Raji (cell line): ENCODE measurements around the gene XPOT.

Experiments used
- POLR2A ChIP-seq: IDR thresholded peaks from 2 replicates; pipeline ENCODE4 v1.6.1; 2011; ENCODE audit warnings: low read depth, low read length, control low read depth; ENCODE audit not compliant: insufficient read depth

The XPOT gene

GRCh38 chr12:64486657-64487056, 82.5 kb downstream of the XPOT start:
- TF ChIP-seq POLR2A: no peak

DNA sequence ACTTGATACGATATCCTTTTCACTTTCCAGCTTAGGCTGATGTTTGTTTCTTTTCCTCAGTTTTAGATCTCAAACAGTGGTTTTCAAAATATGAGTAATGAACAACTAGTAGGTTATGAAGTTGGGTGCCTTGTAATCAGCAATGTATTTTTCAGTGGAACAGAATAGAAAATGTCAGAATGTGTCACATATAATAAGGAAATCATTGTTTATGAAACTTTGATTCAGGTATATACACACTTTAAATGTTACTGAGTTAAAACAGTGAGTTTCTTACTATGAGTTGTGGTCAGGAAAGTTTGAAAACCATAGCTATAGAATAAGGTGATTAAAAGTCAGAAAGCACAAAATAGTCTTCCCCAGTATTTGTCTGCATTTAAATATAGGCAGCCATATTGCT, 87.5 kb downstream of the XPOT start:
- no peak for TF ChIP-seq POLR2A

GRCh38 chr12:64493513-64493912, 89.3 kb downstream of the XPOT start:
- TF ChIP-seq POLR2A: no peak

DNA sequence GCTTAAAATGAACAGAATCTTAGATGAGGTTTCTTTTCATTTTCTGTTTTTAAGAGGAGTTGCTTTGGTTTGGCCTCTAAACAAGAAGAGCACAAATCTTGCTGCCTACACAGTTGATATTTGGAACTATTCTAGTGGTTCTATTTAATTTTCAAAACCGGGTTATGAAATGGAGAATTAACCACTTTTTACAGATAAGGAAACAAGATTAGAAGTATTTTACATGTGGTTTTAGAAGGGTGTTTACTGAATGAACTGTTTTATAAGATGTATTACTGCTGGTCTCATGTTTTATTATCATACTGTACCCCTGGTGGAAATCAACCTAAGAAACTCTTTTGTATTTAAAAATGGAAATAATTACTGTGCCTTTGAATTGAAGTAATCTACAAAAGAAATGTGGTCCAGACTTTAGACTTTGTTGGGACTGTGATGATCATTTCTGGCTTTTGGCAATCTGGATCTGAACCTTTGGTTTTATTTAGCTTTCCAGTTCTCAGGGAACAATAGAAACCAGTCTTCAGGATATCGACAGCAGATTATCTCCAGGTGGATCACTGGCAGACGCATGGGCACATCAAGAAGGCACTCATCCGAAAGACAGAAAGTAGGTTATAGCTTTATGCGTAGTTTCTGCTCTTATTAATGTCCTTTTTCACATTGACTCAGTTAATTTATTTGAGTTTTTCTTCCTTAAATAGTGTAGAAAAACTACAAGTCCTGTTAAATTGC, 91.0 kb downstream of the XPOT start:
- TF ChIP-seq POLR2A: no peak

- TF ChIP-seq POLR2A: no peak
Measured at GRCh38 chr12:64496839-64497400, 92.7 kb downstream of the XPOT start.

- TF ChIP-seq POLR2A: no peak
Measured at GRCh38 chr12:64497484-64497883, 93.3 kb downstream of the XPOT start.

- TF ChIP-seq POLR2A: no peak
Measured at GRCh38 chr12:64497903-64498302, 93.7 kb downstream of the XPOT start.

DNA sequence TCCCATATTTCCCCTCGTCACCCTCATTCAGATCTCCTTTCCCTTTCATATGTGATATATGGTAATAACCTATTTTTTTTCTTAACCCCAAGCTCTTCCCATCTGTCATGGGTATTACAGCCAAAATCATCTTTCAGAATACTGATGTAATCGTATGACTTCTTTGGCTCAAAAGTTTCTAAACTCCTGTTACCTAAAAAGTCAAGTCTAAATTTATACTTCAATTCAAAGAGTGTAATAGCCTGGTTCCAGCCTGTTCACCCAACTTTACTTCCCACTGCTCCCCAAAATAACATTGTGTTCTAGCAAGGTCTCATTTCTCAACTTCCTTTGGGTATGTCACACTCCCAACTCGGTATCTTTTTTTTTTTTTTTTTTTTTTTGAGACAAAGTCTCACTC, 96.2 kb downstream of the XPOT start:
- TF ChIP-seq POLR2A: no peak
